ENCODE measurements around the gene HIBCH.

HIBCH gene

GRCh38 chr2:190205657-190206056, 114.0 kb downstream of the HIBCH start:
- no peaks in the 10 kb centered on the region for H3K27me3 ChIP-seq (ENCODE audit: low read depth, low read length)

GRCh38 chr2:190202604-190203003, 117.0 kb downstream of the HIBCH start:
- Histone ChIP-seq H3K4me1 (ENCODE audit: control insufficient read depth in 1 of 2, insufficient read depth in 2 of 2, low read length in 2 of 2) (peaks cover 0 to 2% of the 10 kb centered on the region in 2 donors), H3K9me3 (ENCODE audit: control insufficient read depth in 1 of 2, low read length in 2 of 2) (no peaks in the 10 kb centered on the region), H3K27ac (ENCODE audit: low read length) (no peak overlapping the region), H3K36me3 (ENCODE audit: control insufficient read depth in 1 of 2, insufficient read depth in 2 of 2, low read length in 2 of 2) (peaks cover 0 to 18% of the 10 kb centered on the region in 2 donors), H3K27me3 (ENCODE audit: low read depth, low read length) (no peaks in the 10 kb centered on the region), H3K4me3 (ENCODE audit: low read depth in 1 of 2, low read length in 2 of 2) (no peak overlapping the region)

More at GRCh38 chr2:190205657-190206056, 114.0 kb downstream of the HIBCH start:
- Histone ChIP-seq H3K4me1 (ENCODE audit: control insufficient read depth in 1 of 2, insufficient read depth in 2 of 2, low read length in 2 of 2) (peaks cover 0 to 5% of the 10 kb centered on the region in 2 donors), H3K9me3 (ENCODE audit: control insufficient read depth in 1 of 2, low read length in 2 of 2) (no peaks in the 10 kb centered on the region), H3K27ac (ENCODE audit: low read length) (no peak overlapping the region), H3K4me3 (ENCODE audit: low read depth in 1 of 2, low read length in 2 of 2) (no peak overlapping the region), H3K36me3 (ENCODE audit: control insufficient read depth in 1 of 2, insufficient read depth in 2 of 2, low read length in 2 of 2) (peaks cover 0 to 22% of the 10 kb centered on the region in 2 donors)

GRCh38 chr2:190202018-190202417, 117.6 kb downstream of the HIBCH start:
- Histone ChIP-seq H3K9me3 (ENCODE audit: control insufficient read depth in 1 of 2, low read length in 2 of 2) (no peaks in the 10 kb centered on the region), H3K36me3 (ENCODE audit: control insufficient read depth in 1 of 2, insufficient read depth in 2 of 2, low read length in 2 of 2) (peaks cover 0 to 18% of the 10 kb centered on the region in 2 donors), H3K27me3 (ENCODE audit: low read depth, low read length) (no peaks in the 10 kb centered on the region), H3K27ac (ENCODE audit: low read length) (no peak overlapping the region), H3K4me1 (ENCODE audit: control insufficient read depth in 1 of 2, insufficient read depth in 2 of 2, low read length in 2 of 2) (no peaks in the 10 kb centered on the region), H3K4me3 (ENCODE audit: low read depth in 1 of 2, low read length in 2 of 2) (no peak overlapping the region)

GRCh38 chr2:190200603-190201002, 119.0 kb downstream of the HIBCH start:
- Histone ChIP-seq H3K9me3 (ENCODE audit: control insufficient read depth in 1 of 2, low read length in 2 of 2) (no peaks in the 10 kb centered on the region), H3K27ac (ENCODE audit: low read length) (no peak overlapping the region), H3K27me3 (ENCODE audit: low read depth, low read length) (no peaks in the 10 kb centered on the region), H3K36me3 (ENCODE audit: control insufficient read depth in 1 of 2, insufficient read depth in 2 of 2, low read length in 2 of 2) (peaks cover 0 to 18% of the 10 kb centered on the region in 2 donors), H3K4me3 (ENCODE audit: low read depth in 1 of 2, low read length in 2 of 2) (no peak overlapping the region), H3K4me1 (ENCODE audit: control insufficient read depth in 1 of 2, insufficient read depth in 2 of 2, low read length in 2 of 2) (no peaks in the 10 kb centered on the region)

GRCh38 chr2:190199530-190199929, 120.1 kb downstream of the HIBCH start:
- Histone ChIP-seq H3K27ac (ENCODE audit: low read length) (no peak overlapping the region), H3K4me1 (ENCODE audit: control insufficient read depth in 1 of 2, insufficient read depth in 2 of 2, low read length in 2 of 2) (no peaks in the 10 kb centered on the region)

GRCh38 chr2:190199109-190199508, 120.5 kb downstream of the HIBCH start:
- H3K4me3 ChIP-seq (ENCODE audit: low read depth in 1 of 2, low read length in 2 of 2) = no peak overlapping the region

More at GRCh38 chr2:190199530-190199929, 120.1 kb downstream of the HIBCH start:
- Histone ChIP-seq H3K36me3 (ENCODE audit: control insufficient read depth in 1 of 2, insufficient read depth in 2 of 2, low read length in 2 of 2) (peaks cover 0 to 18% of the 10 kb centered on the region in 2 donors), H3K4me3 (ENCODE audit: low read depth in 1 of 2, low read length in 2 of 2) (no peak overlapping the region), H3K9me3 (ENCODE audit: control insufficient read depth in 1 of 2, low read length in 2 of 2) (no peaks in the 10 kb centered on the region), H3K27me3 (ENCODE audit: low read depth, low read length) (no peaks in the 10 kb centered on the region)

GRCh38 chr2:190197143-190197720, 122.4 kb downstream of the HIBCH start:
- Histone ChIP-seq H3K36me3 (ENCODE audit: control insufficient read depth in 1 of 2, insufficient read depth in 2 of 2, low read length in 2 of 2) (peaks cover 0 to 7% of the 10 kb centered on the region in 2 donors), H3K4me3 (ENCODE audit: low read depth in 1 of 2, low read length in 2 of 2) (no peak overlapping the region), H3K27ac (ENCODE audit: low read length) (no peak overlapping the region), H3K4me1 (ENCODE audit: control insufficient read depth in 1 of 2, insufficient read depth in 2 of 2, low read length in 2 of 2) (no peaks in the 10 kb centered on the region), H3K9me3 (ENCODE audit: control insufficient read depth in 1 of 2, low read length in 2 of 2) (no peaks in the 10 kb centered on the region), H3K27me3 (ENCODE audit: low read depth, low read length) (no peaks in the 10 kb centered on the region)

More at GRCh38 chr2:190199109-190199508, 120.5 kb downstream of the HIBCH start:
- Histone ChIP-seq H3K4me1 (ENCODE audit: control insufficient read depth in 1 of 2, insufficient read depth in 2 of 2, low read length in 2 of 2) (no peaks in the 10 kb centered on the region), H3K36me3 (ENCODE audit: control insufficient read depth in 1 of 2, insufficient read depth in 2 of 2, low read length in 2 of 2) (peaks cover 0 to 18% of the 10 kb centered on the region in 2 donors), H3K27me3 (ENCODE audit: low read depth, low read length) (no peaks in the 10 kb centered on the region), H3K9me3 (ENCODE audit: control insufficient read depth in 1 of 2, low read length in 2 of 2) (no peaks in the 10 kb centered on the region), H3K27ac (ENCODE audit: low read length) (no peak overlapping the region)

- H3K9me3 ChIP-seq (ENCODE audit: control insufficient read depth in 1 of 2, low read length in 2 of 2) = no peaks in the 10 kb centered on the region
- H3K27me3 ChIP-seq (ENCODE audit: low read depth, low read length) = no peaks in the 10 kb centered on the region
- no peak overlapping the region for H3K27ac ChIP-seq (ENCODE audit: low read length)
- H3K4me3 ChIP-seq (ENCODE audit: low read depth in 1 of 2, low read length in 2 of 2) = no peak overlapping the region
- no peaks in the 10 kb centered on the region for H3K4me1 ChIP-seq (ENCODE audit: control insufficient read depth in 1 of 2, insufficient read depth in 2 of 2, low read length in 2 of 2)
- H3K36me3 ChIP-seq (ENCODE audit: control insufficient read depth in 1 of 2, insufficient read depth in 2 of 2, low read length in 2 of 2) = no peaks in the 10 kb centered on the region
Observed at GRCh38 chr2:190190507-190191162, 129.0 kb downstream of the HIBCH start.

GRCh38 chr2:190188289-190188688, 131.3 kb downstream of the HIBCH start:
- Histone ChIP-seq H3K9me3 (ENCODE audit: control insufficient read depth in 1 of 2, low read length in 2 of 2) (no peaks in the 10 kb centered on the region), H3K27ac (ENCODE audit: low read length) (no peak overlapping the region), H3K36me3 (ENCODE audit: control insufficient read depth in 1 of 2, insufficient read depth in 2 of 2, low read length in 2 of 2) (no peaks in the 10 kb centered on the region), H3K4me1 (ENCODE audit: control insufficient read depth in 1 of 2, insufficient read depth in 2 of 2, low read length in 2 of 2) (peaks cover 0 to 8% of the 10 kb centered on the region in 2 donors), H3K4me3 (ENCODE audit: low read depth in 1 of 2, low read length in 2 of 2) (no peak overlapping the region), H3K27me3 (ENCODE audit: low read depth, low read length) (no peaks in the 10 kb centered on the region)

- no peak overlapping the region for H3K4me3 ChIP-seq (ENCODE audit: low read depth in 1 of 2, low read length in 2 of 2)
- no peaks in the 10 kb centered on the region for H3K36me3 ChIP-seq (ENCODE audit: control insufficient read depth in 1 of 2, insufficient read depth in 2 of 2, low read length in 2 of 2)
- no peak overlapping the region for H3K27ac ChIP-seq (ENCODE audit: low read length)
- H3K27me3 ChIP-seq (ENCODE audit: low read depth, low read length) = no peaks in the 10 kb centered on the region
- H3K4me1 ChIP-seq (ENCODE audit: control insufficient read depth in 1 of 2, insufficient read depth in 2 of 2, low read length in 2 of 2) = peaks cover 0 to 8% of the 10 kb centered on the region in 2 donors
- H3K9me3 ChIP-seq (ENCODE audit: control insufficient read depth in 1 of 2, low read length in 2 of 2) = no peaks in the 10 kb centered on the region
Observed at GRCh38 chr2:190186238-190186637, 133.4 kb downstream of the HIBCH start.

GRCh38 chr2:190185380-190185779, 134.2 kb downstream of the HIBCH start:
- Histone ChIP-seq H3K36me3 (ENCODE audit: control insufficient read depth in 1 of 2, insufficient read depth in 2 of 2, low read length in 2 of 2) (no peaks in the 10 kb centered on the region), H3K27ac (ENCODE audit: low read length) (no peak overlapping the region), H3K4me3 (ENCODE audit: low read depth in 1 of 2, low read length in 2 of 2) (no peak overlapping the region), H3K9me3 (ENCODE audit: control insufficient read depth in 1 of 2, low read length in 2 of 2) (no peaks in the 10 kb centered on the region), H3K27me3 (ENCODE audit: low read depth, low read length) (no peaks in the 10 kb centered on the region), H3K4me1 (ENCODE audit: control insufficient read depth in 1 of 2, insufficient read depth in 2 of 2, low read length in 2 of 2) (peaks cover 0 to 8% of the 10 kb centered on the region in 2 donors)

All from muscle layer of duodenum (tissue), 2 donors.